Measurements from ENCODE around the gene CRABP2. TPM values are rescaled to one million over a fixed set of nuclear protein-coding genes. Genes with fewer than 3 reads are reported as not detected.

CRABP2 gene
- 85.6 TPM for polyA plus RNA-seq (ENCODE audit: insufficient read length)
- long read RNA-seq, donor 1, transcript CRABP2-203 (4 exons, 992 nt), result major isoform, 74 of 91 reads
- long read RNA-seq, donor 1, partial matches to known transcripts, result 17 of 91 reads
- long read RNA-seq, donor 1, other reads (novel, unspliced or antisense), result 0 of 91 reads
- long read RNA-seq, donor 2, transcript CRABP2-203 (4 exons, 992 nt), result major isoform, 61 of 90 reads
- long read RNA-seq, donor 2, partial matches to known transcripts, result 26 of 90 reads
- long read RNA-seq, donor 2, other reads (novel, unspliced or antisense), result 0 of 90 reads
- long read RNA-seq, donor 3, transcript CRABP2-203 (4 exons, 992 nt), result major isoform, 55 of 69 reads
- long read RNA-seq, donor 3, partial matches to known transcripts, result 12 of 69 reads
- long read RNA-seq, donor 3, other reads (novel, unspliced or antisense), result 0 of 69 reads
- long read RNA-seq, donor 4, partial matches to known transcripts, result 0 of 4 reads
- long read RNA-seq, donor 4, other reads (novel, unspliced or antisense), result 0 of 4 reads
- long read RNA-seq, donor 5, transcript CRABP2-203 (4 exons, 992 nt), result major isoform, 65 of 108 reads
- long read RNA-seq, donor 5, partial matches to known transcripts, result 41 of 108 reads
- long read RNA-seq, donor 5, other reads (novel, unspliced or antisense), result 0 of 108 reads
- long read RNA-seq, donor 6, transcript CRABP2-203 (4 exons, 992 nt), result major isoform, 94 of 122 reads
- long read RNA-seq, donor 6, partial matches to known transcripts, result 27 of 122 reads
- long read RNA-seq, donor 6, other reads (novel, unspliced or antisense), result 0 of 122 reads
- long read RNA-seq, donor 7, transcript CRABP2-203 (4 exons, 992 nt), result major isoform, 73 of 92 reads
- long read RNA-seq, donor 7, partial matches to known transcripts, result 18 of 92 reads
- long read RNA-seq, donor 7, other reads (novel, unspliced or antisense), result 0 of 92 reads
- long read RNA-seq, donor 8, transcript CRABP2-203 (4 exons, 992 nt), result major isoform, 23 of 32 reads
- long read RNA-seq, donor 8, partial matches to known transcripts, result 8 of 32 reads
- long read RNA-seq, donor 8, other reads (novel, unspliced or antisense), result 0 of 32 reads

GRCh38 chr1:156705321-156705917 is at the start of gene CRABP2:
Gene CRABP2, minus strand, starts transcription at chr1:156705583. Its CDS starts 137 bp downstream, at chr1:156705446.
- DNase-seq, result no peak

DNA sequence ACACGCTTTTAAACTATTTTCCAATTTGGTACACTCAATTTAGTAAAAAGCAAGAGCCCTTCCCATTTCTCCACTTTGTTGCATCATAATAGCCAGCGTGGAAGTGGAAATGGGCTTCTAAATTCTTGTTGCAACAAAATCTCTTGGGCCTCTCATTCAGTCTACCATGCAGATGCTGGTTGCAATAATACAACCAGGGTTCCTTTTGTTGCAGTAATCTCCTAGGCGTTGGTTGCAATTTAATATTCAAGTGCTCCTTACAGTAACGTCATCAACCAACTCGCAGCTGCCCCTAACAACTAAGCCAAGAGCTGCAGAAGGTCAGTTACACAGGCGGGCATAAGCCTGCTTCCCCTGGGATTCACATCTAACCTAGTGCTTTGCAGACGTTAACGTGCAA is 48.8 kb upstream of the CRABP2 start:
- DNase-seq, result no peak

DNA sequence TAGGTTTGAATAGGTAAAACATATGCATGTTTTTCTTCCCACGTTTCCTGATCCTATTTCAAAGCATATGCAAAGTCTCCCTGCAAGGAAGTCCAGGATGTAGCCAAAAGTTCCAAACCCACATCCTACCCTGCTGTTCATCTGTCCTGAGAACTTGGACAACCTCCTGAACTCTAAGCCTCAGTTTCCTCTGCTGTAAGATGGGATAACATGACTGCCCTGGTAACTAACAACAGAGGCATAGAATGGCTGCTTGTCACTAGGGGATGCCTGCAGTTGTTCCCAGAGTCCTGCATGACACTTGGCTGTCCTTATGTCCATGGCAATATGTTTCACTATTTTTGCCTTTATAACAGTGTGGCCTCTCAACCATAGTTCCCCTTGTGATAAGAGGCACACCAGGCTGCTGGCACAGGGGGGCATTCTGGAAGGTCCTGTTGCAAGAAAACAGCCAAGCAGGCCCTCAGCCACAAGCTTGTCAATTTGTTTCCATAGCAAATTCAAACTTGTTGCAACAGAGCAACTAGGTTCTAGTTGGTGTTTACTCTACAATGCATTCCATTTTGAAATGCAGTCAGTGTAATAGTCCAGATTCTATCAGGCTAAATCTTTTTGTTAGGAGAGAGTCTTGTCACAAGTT is 47.6 kb upstream of the CRABP2 start:
- DNase-seq, result no peak

DNA sequence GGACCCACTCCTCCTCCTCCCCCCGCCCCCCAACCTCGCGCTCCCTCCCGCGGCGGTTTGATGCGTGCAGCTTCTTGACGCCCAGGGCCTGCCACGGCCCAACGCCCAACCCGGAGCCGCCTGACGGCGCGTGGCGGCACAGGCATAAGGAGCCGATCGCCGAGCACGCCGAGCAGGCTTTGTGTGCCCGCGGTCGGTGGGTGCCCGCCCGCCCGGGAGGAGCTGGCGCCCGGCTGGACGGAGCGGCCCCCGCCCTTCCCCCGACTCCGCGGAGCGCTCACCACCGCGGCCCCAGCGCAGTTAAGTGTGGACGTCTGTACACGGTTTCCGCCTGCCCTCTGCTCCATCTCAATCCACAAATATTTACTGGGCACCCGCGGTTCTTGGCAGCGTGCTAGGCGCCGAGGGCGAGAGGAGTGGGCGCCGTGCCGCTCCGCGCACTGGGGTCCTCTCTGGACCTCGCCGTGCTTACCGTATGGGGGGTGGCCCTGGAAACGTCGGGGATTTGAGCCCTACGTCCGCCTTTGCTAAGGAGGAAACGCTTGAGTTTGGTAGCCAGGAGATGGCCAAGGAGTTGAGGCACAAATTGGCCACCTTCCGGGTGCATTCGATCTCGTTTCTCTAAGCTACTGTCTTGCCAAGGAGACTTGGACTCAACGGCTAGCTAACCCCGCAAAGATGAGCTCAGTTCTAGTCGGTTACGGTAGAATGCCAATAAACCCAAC is 46.5 kb upstream of the CRABP2 start:
- peak; percentile 96 for DNase-seq

DNA sequence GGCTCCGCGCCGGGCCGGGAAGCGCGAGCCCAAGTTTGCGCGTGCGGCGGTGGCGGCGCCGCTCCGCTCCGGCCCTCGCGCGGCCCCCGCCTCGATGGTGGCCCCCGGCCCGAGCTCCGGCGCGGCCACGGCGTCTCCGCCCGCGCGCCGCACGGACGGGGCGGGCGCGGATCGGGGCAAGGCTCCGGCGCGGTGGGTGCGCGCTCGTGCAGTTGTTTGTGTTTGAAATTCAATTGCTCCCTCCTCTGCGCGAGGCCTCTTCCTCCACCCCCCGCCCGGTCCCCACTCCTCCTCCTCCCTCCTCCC is 46.0 kb upstream of the CRABP2 start, which contains the start of gene HDGF:
TSS of gene HDGF (minus strand) at position 225 of the 306 bp plus-strand sequence. CDS start 246 bp downstream, outside the sequence.
- no peak for DNase-seq

GRCh38 chr1:156750711-156751450 is 45.5 kb upstream of the CRABP2 start:
- no peak for DNase-seq

- DNase-seq, result no peak
Observed at GRCh38 chr1:156750191-156750672, 44.8 kb upstream of the CRABP2 start.

DNA sequence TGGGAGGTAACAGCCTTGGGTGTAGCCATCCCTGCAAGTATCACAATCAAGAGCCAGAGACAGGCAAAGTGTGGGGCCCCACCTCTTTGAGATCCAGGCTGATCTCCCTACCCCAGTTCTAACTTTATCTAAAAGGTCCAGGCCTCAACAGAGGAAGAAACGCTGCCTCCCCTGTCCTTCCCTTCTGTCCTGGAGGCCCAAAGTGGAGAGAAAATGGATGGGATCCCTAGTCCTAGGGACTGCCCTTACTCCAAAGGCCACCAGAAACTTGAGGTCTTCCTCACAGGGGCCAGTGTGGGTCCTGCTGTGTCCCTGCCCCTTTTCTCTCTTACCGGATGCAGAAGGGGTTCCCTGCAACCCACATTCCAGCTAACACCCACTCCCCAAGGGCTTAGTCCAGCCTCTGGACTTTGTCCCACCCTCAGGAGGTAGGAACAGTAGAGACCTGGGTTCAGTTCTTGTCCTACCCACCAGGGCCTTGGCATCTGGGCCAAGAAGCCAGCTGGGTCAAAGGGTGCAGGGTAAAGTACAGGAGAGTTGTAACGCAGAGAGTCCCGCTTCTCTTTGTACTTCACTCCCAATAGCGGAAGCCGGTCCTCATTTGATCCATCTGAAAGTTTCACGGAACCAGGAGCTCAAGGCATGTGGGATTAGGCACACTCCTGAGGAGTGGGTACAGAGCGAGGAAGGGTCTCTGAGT is 44.2 kb upstream of the CRABP2 start:
- no peak for DNase-seq

- DNase-seq, result no peak
Observed at GRCh38 chr1:156748670-156749418, 43.5 kb upstream of the CRABP2 start.

GRCh38 chr1:156747742-156748669 is 42.6 kb upstream of the CRABP2 start:
- DNase-seq, result no peak

DNA sequence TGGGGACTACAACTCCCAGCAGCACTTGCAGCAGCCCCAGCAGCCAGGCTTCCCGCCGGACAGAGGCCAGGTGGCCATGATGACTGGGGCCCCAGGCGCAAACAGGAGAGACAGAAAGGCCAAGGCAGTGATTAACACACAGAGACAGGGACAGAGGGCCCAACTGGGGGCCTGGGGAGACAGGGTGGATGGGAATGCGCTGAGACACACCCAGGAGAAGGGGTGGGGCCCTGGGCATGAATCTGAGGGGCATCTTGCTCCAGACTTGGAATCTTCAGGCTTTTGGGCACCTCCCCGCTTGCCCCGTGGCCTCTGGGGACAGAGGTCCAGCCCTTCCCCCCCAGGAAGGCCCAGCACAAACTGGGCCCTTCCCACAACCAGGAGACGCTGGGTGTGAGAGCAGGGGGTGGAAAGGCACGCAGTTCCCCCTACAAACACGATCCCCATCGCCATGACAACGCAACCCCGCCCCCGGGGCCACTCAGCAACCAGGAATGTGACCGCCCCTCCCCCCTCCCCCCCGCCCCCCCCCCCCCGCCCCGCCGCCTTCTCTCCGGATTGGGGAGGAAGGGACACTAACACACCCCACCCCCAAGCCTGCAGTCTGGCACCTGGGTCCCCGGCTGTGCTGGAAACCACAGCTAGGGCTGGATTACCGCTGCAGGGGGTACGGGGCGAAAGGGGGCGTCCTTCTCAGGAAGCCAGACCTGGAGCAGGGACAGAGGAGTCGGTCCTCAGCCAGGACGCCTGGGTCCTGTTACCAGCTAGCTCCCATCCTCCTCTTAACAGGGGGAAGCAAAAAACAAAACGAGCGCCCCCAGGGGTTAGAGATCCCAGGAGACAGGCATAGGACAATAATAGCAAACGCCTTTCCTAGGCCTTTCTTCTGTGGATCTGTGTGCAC is 41.6 kb upstream of the CRABP2 start:
- peak; percentile 88 for DNase-seq

DNA sequence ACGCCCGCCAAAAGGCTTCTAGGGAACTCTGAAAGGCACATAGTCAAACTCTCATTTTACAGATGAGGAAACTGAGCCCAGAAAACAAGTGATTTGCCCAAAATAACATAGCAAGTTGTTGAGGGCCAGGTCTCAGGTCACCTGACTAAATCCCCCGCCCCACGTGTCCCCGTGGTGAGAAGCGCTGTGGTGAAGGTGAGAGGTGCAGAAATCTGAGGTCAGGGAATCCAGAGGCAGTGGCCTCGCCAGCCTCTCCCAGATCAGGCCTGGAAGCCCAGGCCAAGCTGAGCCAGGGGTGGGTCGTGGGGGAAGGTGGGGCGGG is 41.0 kb upstream of the CRABP2 start:
- DNase-seq, result no peak

GRCh38 chr1:156745881-156746280 is 40.5 kb upstream of the CRABP2 start:
- no peak for DNase-seq

DNA sequence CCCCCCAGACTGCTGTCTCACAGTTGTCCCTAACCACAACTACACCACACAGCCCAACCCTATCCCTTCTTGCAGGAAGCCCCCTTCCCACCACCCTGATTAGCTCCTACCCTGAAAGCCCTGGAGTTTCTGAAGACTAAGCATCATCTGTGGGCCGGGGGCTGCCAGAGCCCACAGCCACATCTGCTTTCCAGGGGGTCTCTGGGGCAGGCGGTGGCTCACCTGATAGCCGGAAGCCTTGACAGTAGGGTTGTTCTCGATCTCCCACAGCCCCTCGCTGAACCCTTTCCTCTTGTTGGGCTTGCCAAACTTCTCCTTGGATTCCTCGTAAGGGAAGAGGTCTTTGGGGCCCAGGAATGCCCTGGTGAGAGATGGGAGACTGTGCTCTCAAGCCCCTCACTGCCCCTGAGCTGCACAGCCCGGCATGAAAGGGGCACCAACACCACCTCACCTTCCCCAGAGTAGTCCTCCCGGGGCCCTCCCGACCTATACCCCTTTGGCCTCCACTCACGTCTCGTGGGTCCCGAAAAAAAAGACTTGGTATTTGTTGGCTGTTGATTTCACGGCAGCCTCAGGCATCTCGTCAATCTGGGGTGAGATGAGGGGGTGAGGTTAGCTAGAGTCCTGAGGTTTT is 39.5 kb upstream of the CRABP2 start:
- no peak for DNase-seq

DNA sequence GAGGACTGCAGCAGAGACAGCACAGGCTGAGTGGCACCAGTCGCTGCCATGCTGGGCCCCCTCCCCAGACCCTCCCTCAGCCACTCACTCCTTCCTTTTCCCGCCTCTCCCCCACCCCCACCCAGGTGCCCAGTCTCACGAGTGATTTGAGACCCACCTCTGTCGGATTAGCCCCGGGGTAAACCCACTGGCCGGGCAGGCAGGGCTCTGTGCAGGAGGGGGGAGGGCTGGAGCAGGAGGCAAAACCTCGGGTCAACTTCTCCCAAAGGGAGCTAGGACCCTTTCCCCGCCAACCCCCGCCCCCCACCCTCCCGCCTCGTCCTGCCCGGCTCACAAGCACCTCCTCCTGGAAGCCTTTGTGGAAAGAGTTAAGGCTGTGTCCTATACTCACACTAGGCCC is 39.0 kb upstream of the CRABP2 start:
- DNase-seq, result no peak
